ENCODE measurements around the gene NME5. TPM values are rescaled to one million over a fixed set of nuclear protein-coding genes. Genes with fewer than 3 reads are reported as not detected.

The NME5 gene
- total and polyA plus RNA-seq, 4 donors, result 0.09 to 1.3 (median 0.40) TPM

DNA sequence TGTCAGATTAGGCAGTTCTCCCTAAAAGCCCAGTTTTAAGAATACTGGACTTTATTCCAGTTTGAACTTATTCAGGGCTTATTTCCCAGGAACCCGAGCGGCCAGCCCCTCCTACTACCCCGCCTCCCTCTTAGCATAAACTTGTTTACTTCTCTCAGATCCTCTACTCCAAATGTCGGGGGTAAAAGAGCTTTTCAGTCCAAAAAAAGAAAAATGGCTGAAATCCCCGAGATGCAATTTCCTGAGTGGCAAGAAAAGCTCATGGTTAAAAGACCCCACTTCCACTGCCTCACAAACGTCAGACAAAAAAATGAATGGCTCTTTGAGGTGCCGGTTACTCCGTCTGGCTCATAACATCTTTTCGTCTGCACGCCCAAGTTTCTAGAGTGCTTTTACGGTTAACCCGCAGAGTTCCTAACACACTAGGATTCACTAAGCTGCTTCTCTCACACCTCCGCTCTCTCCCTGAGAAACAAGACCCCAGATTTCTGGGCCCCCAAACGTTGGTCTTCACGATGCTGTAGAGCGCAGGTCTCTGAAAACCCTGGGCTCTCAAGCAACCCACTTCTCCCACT, 38.8 kb upstream of the NME5 start:
- peaks cover 3 to 15% (median 13%) of the 10 kb centered on the region in 4 donors for H3K4me1 ChIP-seq (ENCODE audit: control insufficient read depth in 4 of 4, insufficient read depth in 4 of 4, low read length in 3 of 4)
- H3K36me3 ChIP-seq (ENCODE audit: control insufficient read depth in 4 of 4, insufficient read depth in 3 of 4, low read depth in 1 of 4, low read length in 3 of 4), result peaks cover 0 to 16% (median 9%) of the 10 kb centered on the region in 4 donors
- H3K9me3 ChIP-seq (ENCODE audit: control insufficient read depth in 4 of 4, low read length in 3 of 4), result no peaks in the 10 kb centered on the region
- TF ChIP-seq FOXA1 (IDR thresholded peaks at IDR 0.05), result no peak
- TF ChIP-seq HNF4G (IDR thresholded peaks at IDR 0.05), result no peak
- peak; percentile 37 to 42 for TF ChIP-seq HNF4A (conservative IDR thresholded peaks at IDR 0.05)
- TF ChIP-seq FOXA2 (IDR thresholded peaks at IDR 0.05), result no peak
- DNase-seq (ENCODE audit: low spot score), result peak; percentile 49
- under 1% methylated on average over 16 of the region's 16 CpGs for WGBS
- H3K27me3 ChIP-seq (ENCODE audit: control insufficient read depth in 4 of 4, insufficient read depth in 4 of 4, low read length in 3 of 4), result no peaks in the 10 kb centered on the region
- peak overlapping the region; percentile 84 to 89 for H3K27ac ChIP-seq (ENCODE audit: low read depth in 1 of 2, low read length in 2 of 2)
- H3K4me3 ChIP-seq (ENCODE audit: low read depth in 1 of 3, low read length in 3 of 3), result peak overlapping the region; percentile 83 to 96 (median 88)
- peak overlapping the region; percentile 76 to 91 for H3K9ac ChIP-seq (ENCODE audit: low read depth in 1 of 2, low read length in 2 of 2)

DNA sequence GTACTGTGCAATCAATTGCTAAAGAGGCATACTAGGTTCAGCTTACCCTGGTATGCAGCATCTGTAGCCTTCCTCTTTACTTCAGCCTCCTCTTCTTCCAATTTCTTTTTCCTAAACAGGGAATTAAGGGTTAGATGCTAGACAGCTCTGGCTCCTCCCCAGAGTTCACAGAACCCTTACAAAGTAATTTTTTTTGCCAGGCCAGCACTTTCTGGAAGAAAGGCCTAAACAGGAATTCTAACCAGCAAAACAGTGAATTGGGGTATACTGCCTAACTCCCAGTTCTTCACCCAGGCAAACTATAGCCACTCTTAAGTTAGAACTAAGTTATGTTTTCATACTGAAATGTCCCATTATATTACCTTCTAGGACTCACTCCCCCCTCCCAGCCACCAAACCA, 31.1 kb upstream of the NME5 start:
- no peaks in the 10 kb centered on the region for H3K9me3 ChIP-seq (ENCODE audit: control insufficient read depth in 4 of 4, low read length in 3 of 4)
- no peak overlapping the region for H3K9ac ChIP-seq (ENCODE audit: low read depth in 1 of 2, low read length in 2 of 2)
- TF ChIP-seq, protein P1, sequence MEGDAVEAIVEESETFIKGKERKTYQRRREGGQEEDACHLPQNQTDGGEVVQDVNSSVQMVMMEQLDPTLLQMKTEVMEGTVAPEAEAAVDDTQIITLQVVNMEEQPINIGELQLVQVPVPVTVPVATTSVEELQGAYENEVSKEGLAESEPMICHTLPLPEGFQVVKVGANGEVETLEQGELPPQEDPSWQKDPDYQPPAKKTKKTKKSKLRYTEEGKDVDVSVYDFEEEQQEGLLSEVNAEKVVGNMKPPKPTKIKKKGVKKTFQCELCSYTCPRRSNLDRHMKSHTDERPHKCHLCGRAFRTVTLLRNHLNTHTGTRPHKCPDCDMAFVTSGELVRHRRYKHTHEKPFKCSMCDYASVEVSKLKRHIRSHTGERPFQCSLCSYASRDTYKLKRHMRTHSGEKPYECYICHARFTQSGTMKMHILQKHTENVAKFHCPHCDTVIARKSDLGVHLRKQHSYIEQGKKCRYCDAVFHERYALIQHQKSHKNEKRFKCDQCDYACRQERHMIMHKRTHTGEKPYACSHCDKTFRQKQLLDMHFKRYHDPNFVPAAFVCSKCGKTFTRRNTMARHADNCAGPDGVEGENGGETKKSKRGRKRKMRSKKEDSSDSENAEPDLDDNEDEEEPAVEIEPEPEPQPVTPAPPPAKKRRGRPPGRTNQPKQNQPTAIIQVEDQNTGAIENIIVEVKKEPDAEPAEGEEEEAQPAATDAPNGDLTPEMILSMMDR (IDR thresholded peaks at IDR 0.05; ENCODE audit: low read depth, low read length, missing input control), result no peak
- TF ChIP-seq TAF1 (conservative IDR thresholded peaks at IDR 0.05), result no peak
- TF ChIP-seq, protein P2, sequence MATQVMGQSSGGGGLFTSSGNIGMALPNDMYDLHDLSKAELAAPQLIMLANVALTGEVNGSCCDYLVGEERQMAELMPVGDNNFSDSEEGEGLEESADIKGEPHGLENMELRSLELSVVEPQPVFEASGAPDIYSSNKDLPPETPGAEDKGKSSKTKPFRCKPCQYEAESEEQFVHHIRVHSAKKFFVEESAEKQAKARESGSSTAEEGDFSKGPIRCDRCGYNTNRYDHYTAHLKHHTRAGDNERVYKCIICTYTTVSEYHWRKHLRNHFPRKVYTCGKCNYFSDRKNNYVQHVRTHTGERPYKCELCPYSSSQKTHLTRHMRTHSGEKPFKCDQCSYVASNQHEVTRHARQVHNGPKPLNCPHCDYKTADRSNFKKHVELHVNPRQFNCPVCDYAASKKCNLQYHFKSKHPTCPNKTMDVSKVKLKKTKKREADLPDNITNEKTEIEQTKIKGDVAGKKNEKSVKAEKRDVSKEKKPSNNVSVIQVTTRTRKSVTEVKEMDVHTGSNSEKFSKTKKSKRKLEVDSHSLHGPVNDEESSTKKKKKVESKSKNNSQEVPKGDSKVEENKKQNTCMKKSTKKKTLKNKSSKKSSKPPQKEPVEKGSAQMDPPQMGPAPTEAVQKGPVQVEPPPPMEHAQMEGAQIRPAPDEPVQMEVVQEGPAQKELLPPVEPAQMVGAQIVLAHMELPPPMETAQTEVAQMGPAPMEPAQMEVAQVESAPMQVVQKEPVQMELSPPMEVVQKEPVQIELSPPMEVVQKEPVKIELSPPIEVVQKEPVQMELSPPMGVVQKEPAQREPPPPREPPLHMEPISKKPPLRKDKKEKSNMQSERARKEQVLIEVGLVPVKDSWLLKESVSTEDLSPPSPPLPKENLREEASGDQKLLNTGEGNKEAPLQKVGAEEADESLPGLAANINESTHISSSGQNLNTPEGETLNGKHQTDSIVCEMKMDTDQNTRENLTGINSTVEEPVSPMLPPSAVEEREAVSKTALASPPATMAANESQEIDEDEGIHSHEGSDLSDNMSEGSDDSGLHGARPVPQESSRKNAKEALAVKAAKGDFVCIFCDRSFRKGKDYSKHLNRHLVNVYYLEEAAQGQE (IDR thresholded peaks at IDR 0.05), result no peak
- no peak for TF ChIP-seq SP1 (IDR thresholded peaks at IDR 0.05)
- TF ChIP-seq, protein P3, sequence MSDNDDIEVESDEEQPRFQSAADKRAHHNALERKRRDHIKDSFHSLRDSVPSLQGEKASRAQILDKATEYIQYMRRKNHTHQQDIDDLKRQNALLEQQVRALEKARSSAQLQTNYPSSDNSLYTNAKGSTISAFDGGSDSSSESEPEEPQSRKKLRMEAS (IDR thresholded peaks at IDR 0.05), result no peak
- TF ChIP-seq, protein P4, sequence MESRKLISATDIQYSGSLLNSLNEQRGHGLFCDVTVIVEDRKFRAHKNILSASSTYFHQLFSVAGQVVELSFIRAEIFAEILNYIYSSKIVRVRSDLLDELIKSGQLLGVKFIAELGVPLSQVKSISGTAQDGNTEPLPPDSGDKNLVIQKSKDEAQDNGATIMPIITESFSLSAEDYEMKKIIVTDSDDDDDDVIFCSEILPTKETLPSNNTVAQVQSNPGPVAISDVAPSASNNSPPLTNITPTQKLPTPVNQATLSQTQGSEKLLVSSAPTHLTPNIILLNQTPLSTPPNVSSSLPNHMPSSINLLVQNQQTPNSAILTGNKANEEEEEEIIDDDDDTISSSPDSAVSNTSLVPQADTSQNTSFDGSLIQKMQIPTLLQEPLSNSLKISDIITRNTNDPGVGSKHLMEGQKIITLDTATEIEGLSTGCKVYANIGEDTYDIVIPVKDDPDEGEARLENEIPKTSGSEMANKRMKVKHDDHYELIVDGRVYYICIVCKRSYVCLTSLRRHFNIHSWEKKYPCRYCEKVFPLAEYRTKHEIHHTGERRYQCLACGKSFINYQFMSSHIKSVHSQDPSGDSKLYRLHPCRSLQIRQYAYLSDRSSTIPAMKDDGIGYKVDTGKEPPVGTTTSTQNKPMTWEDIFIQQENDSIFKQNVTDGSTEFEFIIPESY (IDR thresholded peaks at IDR 0.05), result no peak
- TF ChIP-seq, protein P5, sequence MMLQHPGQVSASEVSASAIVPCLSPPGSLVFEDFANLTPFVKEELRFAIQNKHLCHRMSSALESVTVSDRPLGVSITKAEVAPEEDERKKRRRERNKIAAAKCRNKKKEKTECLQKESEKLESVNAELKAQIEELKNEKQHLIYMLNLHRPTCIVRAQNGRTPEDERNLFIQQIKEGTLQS (IDR thresholded peaks at IDR 0.05), result no peak
- TF ChIP-seq FOXA2 (IDR thresholded peaks at IDR 0.05), result no peak
- TF ChIP-seq HNF4G (IDR thresholded peaks at IDR 0.05), result no peak
- TF ChIP-seq EGR1 (IDR thresholded peaks at IDR 0.05; ENCODE audit: low read depth in 2 of 2), result no peak
- no peak for TF ChIP-seq GABPA (IDR thresholded peaks at IDR 0.05 in 1 of 2, conservative IDR thresholded peaks at IDR 0.05 in 1 of 2)
- TF ChIP-seq RAD21 (IDR thresholded peaks at IDR 0.05), result no peak
- TF ChIP-seq JUND (IDR thresholded peaks at IDR 0.05), result no peak
- no peak for TF ChIP-seq FOXA1 (IDR thresholded peaks at IDR 0.05)
- TF ChIP-seq YY1 (IDR thresholded peaks at IDR 0.05), result no peak
- no peak for DNase-seq (ENCODE audit: low spot score)
- peaks cover 23 to 78% (median 66%) of the 10 kb centered on the region in 4 donors for H3K36me3 ChIP-seq (ENCODE audit: control insufficient read depth in 4 of 4, insufficient read depth in 3 of 4, low read depth in 1 of 4, low read length in 3 of 4)
- no peak overlapping the region for H3K27ac ChIP-seq (ENCODE audit: low read depth in 1 of 2, low read length in 2 of 2)
- no peak overlapping the region for H3K4me3 ChIP-seq (ENCODE audit: low read depth in 1 of 3, low read length in 3 of 3)
- no peaks in the 10 kb centered on the region for H3K4me1 ChIP-seq (ENCODE audit: control insufficient read depth in 4 of 4, insufficient read depth in 4 of 4, low read length in 3 of 4)
- H3K27me3 ChIP-seq (ENCODE audit: control insufficient read depth in 4 of 4, insufficient read depth in 4 of 4, low read length in 3 of 4), result no peaks in the 10 kb centered on the region

Data from liver (tissue), 9 donors.